Measurements from ENCODE around the gene DIAPH2. TPM values are rescaled to one million over a fixed set of nuclear protein-coding genes. Genes with fewer than 3 reads are reported as not detected.

DIAPH2 gene
- total and polyA plus RNA-seq, 10 donors: 2.5 to 32.1 (median 17.7) TPM

GRCh38 chrX:97594646-97595224, 910.1 kb downstream of the DIAPH2 start:
- TF ChIP-seq POLR2A (IDR thresholded peaks at IDR 0.05) (no peak), POLR2AphosphoS5 (IDR thresholded peaks at IDR 0.05) (no peak), CTCF (IDR thresholded peaks at IDR 0.05 in 8 of 11, conservative IDR thresholded peaks at IDR 0.05 in 3 of 11) (no peak)
- 82 to 94% (median 88%) methylated on average over 7 of the region's 7 CpGs for WGBS, 5 donors
- DNase-seq: no peak

GRCh38 chrX:97597954-97598353, 913.3 kb downstream of the DIAPH2 start:
- no peak for TF ChIP-seq POLR2AphosphoS5 (IDR thresholded peaks at IDR 0.05)
- H3K27ac ChIP-seq: no peak overlapping the region

More at GRCh38 chrX:97594646-97595224, 910.1 kb downstream of the DIAPH2 start:
- H3K9me3 ChIP-seq: no peaks in the 10 kb centered on the region
- no peaks in the 10 kb centered on the region for H3K4me1 ChIP-seq
- intact Hi-C loops (cut with DNase I; ENCODE audit: low total_unique reads): no loop called here
- H3K4me3 ChIP-seq: no peak overlapping the region
- H3K36me3 ChIP-seq: no peaks in the 10 kb centered on the region
- no peak overlapping the region for H3K27ac ChIP-seq
- no peaks in the 10 kb centered on the region for H3K27me3 ChIP-seq (replicated peaks in 1 of 7)

GRCh38 chrX:97602465-97603258, 918.0 kb downstream of the DIAPH2 start:
- intact Hi-C loops (cut with DNase I; ENCODE audit: low total_unique reads): no loop called here
- H3K36me3 ChIP-seq: no peaks in the 10 kb centered on the region
- H3K27me3 ChIP-seq (replicated peaks in 1 of 7): no peaks in the 10 kb centered on the region
- no peak for DNase-seq
- H3K9me3 ChIP-seq: no peaks in the 10 kb centered on the region
- 79 to 96% (median 89%) methylated on average over 3 of the region's 3 CpGs for WGBS, 5 donors
- H3K27ac ChIP-seq: no peak overlapping the region
- TF ChIP-seq POLR2AphosphoS5 (IDR thresholded peaks at IDR 0.05): no peak
- TF ChIP-seq CTCF (IDR thresholded peaks at IDR 0.05 in 8 of 11, conservative IDR thresholded peaks at IDR 0.05 in 3 of 11): no peak
- TF ChIP-seq POLR2A (IDR thresholded peaks at IDR 0.05): no peak
- no peaks in the 10 kb centered on the region for H3K4me1 ChIP-seq
- no peak overlapping the region for H3K4me3 ChIP-seq

More at GRCh38 chrX:97597954-97598353, 913.3 kb downstream of the DIAPH2 start:
- Histone ChIP-seq H3K9me3 (no peaks in the 10 kb centered on the region), H3K27me3 (replicated peaks in 1 of 7) (no peaks in the 10 kb centered on the region), H3K36me3 (no peaks in the 10 kb centered on the region), H3K4me3 (no peak overlapping the region), H3K4me1 (no peaks in the 10 kb centered on the region)
- intact Hi-C loops (cut with DNase I; ENCODE audit: low total_unique reads): no loop called here
- 45 to 75% (median 56%) methylated on average over 2 to 6 of the region's 6 CpGs for WGBS, 5 donors
- DNase-seq: no peak

- intact Hi-C loops (cut with DNase I; ENCODE audit: low total_unique reads): no loop called here
- TF ChIP-seq POLR2A (IDR thresholded peaks at IDR 0.05) (no peak), POLR2AphosphoS5 (IDR thresholded peaks at IDR 0.05) (no peak), CTCF (IDR thresholded peaks at IDR 0.05 in 8 of 11, conservative IDR thresholded peaks at IDR 0.05 in 3 of 11) (no peak)
- Histone ChIP-seq H3K4me3 (no peak overlapping the region), H3K4me1 (no peaks in the 10 kb centered on the region), H3K27me3 (replicated peaks in 1 of 7) (no peaks in the 10 kb centered on the region), H3K36me3 (no peaks in the 10 kb centered on the region), H3K9me3 (no peaks in the 10 kb centered on the region), H3K27ac (no peak overlapping the region)
- DNase-seq: no peak
- 62 to 85% (median 79%) methylated on average over 3 of the region's 3 CpGs for WGBS, 5 donors
Measured at GRCh38 chrX:97605271-97605670, 920.6 kb downstream of the DIAPH2 start.

Data from spleen (tissue), 11 donors.